MM.1S (cell line): Measurements from ENCODE around the gene TPCN2.

Experiments
- DNase-seq: peaks from one replicate; pipeline ENCODE4 v3.0.0-alpha.2; 2015
- H2AFZ ChIP-seq: fragments of 300-600 bp; sonication (generic); 2 replicates; pipeline ENCODE4 v1.6.0; 2016; ENCODE audit warnings: antibody characterized with exemption, low read length
- H3F3A ChIP-seq: fragments of 300-600 bp; sonication (generic); 2 replicates; pipeline ENCODE4 v1.6.1; 2016; ENCODE audit warnings: mild to moderate bottlenecking, antibody characterized with exemption, low read length, moderate library complexity, mixed read lengths; ENCODE audit not compliant: insufficient read depth
- H3K27ac ChIP-seq: fragments of 300-600 bp; sonication (generic); 2 replicates; pipeline ENCODE4 v1.5.1; 2016; ENCODE audit warnings: mild to moderate bottlenecking, low read length
- H3K27me3 ChIP-seq: fragments of 300-600 bp; sonication (generic); replicated peaks from 2 replicates; pipeline ENCODE4 v1.6.0; 2016; ENCODE audit warnings: low read length; ENCODE audit not compliant: insufficient read depth
- H3K36me3 ChIP-seq: fragments of 300-600 bp; sonication (generic); replicated peaks from 2 replicates; pipeline ENCODE4 v1.6.1; 2016; ENCODE audit warnings: mild to moderate bottlenecking, low read length, mixed read lengths; ENCODE audit not compliant: insufficient read depth
- H3K4me1 ChIP-seq: fragments of 300-600 bp; sonication (generic); 2 replicates; pipeline ENCODE4 v1.6.1; 2016; ENCODE audit warnings: low read length, mixed read lengths
- H3K4me2 ChIP-seq: fragments of 300-600 bp; sonication (generic); 2 replicates; pipeline ENCODE4 v1.6.0; 2016; ENCODE audit warnings: low read depth, low read length
- H3K4me3 ChIP-seq: fragments of 300-600 bp; sonication (generic); 2 replicates; pipeline ENCODE4 v1.5.1; 2016; ENCODE audit warnings: low read length, mixed read lengths
- H3K79me2 ChIP-seq: fragments of 300-600 bp; sonication (generic); 2 replicates; pipeline ENCODE4 v1.6.1; 2016; ENCODE audit warnings: mixed run types, low read length, mixed read lengths
- H3K9ac ChIP-seq: fragments of 300-600 bp; sonication (generic); 2 replicates; pipeline ENCODE4 v1.6.1; 2016; ENCODE audit warnings: low read length, mixed read lengths
- H3K9me2 ChIP-seq: fragments of 300-600 bp; sonication (generic); replicated peaks from 2 replicates; pipeline ENCODE4 v1.6.1; 2016; ENCODE audit warnings: mild to moderate bottlenecking, low read length, mixed read lengths; ENCODE audit not compliant: insufficient read depth
- H3K9me3 ChIP-seq: fragments of 300-600 bp; sonication (generic); replicated peaks from 2 replicates; pipeline ENCODE4 v1.6.1; 2016; ENCODE audit warnings: mild to moderate bottlenecking, low read length, mixed read lengths; ENCODE audit not compliant: insufficient read depth
- H4K20me1 ChIP-seq: fragments of 300-600 bp; sonication (generic); 2 replicates; pipeline ENCODE4 v1.6.1; 2016; ENCODE audit warnings: mild to moderate bottlenecking, low read length, moderate library complexity, mixed read lengths; ENCODE audit not compliant: insufficient read depth
- CTCF ChIP-seq: fragments of 300-600 bp; sonication (generic); IDR thresholded peaks from 2 replicates; pipeline ENCODE4 v1.5.1; 2016; ENCODE audit warnings: antibody characterized with exemption, low read length, mixed read lengths
- EZH2 ChIP-seq: fragments of 300-600 bp; sonication (generic); optimal IDR thresholded peaks from 2 replicates; pipeline ENCODE3; 2017; ENCODE audit warnings: low read depth, mild to moderate bottlenecking, antibody characterized with exemption, low read length, mixed read lengths
- EZH2phosphoT487 ChIP-seq: fragments of 300-600 bp; sonication (generic); IDR thresholded peaks from 2 replicates; pipeline ENCODE4 v1.6.1; 2018; ENCODE audit warnings: antibody characterized with exemption, low read length

TPCN2 gene

GRCh38 chr11:69178819-69179482, 130.2 kb downstream of the TPCN2 start:
- H4K20me1 ChIP-seq = no peaks in the 10 kb centered on the region
- no peak overlapping the region for H2AFZ ChIP-seq
- H3K4me1 ChIP-seq = no peaks in the 10 kb centered on the region
- TF ChIP-seq EZH2phosphoT487 (no peak), CTCF (no peak), EZH2 (no peak)
- no peak overlapping the region for H3K4me3 ChIP-seq
- no peaks in the 10 kb centered on the region for H3F3A ChIP-seq
- H3K9me2 ChIP-seq = no peaks in the 10 kb centered on the region
- H3K27ac ChIP-seq = no peak overlapping the region
- H3K79me2 ChIP-seq = no peaks in the 10 kb centered on the region
- no peaks in the 10 kb centered on the region for H3K36me3 ChIP-seq
- DNase-seq = no peak
- no peaks in the 10 kb centered on the region for H3K9me3 ChIP-seq
- H3K4me2 ChIP-seq = no peak overlapping the region
- peaks cover 29% of the 10 kb centered on the region for H3K27me3 ChIP-seq
- no peak overlapping the region for H3K9ac ChIP-seq

- Histone ChIP-seq H3K27me3 (peaks cover 29% of the 10 kb centered on the region), H3K9me2 (no peaks in the 10 kb centered on the region), H3K4me3 (no peak overlapping the region), H2AFZ (no peak overlapping the region), H4K20me1 (no peaks in the 10 kb centered on the region), H3K4me2 (no peak overlapping the region), H3K9me3 (no peaks in the 10 kb centered on the region), H3F3A (no peaks in the 10 kb centered on the region), H3K36me3 (no peaks in the 10 kb centered on the region), H3K4me1 (no peaks in the 10 kb centered on the region), H3K27ac (no peak overlapping the region), H3K9ac (no peak overlapping the region), H3K79me2 (no peaks in the 10 kb centered on the region)
- TF ChIP-seq EZH2phosphoT487 (no peak), CTCF (no peak), EZH2 (no peak)
- DNase-seq = no peak
Measured at GRCh38 chr11:69180226-69180625, 131.5 kb downstream of the TPCN2 start.

- no peak overlapping the region for H3K9ac ChIP-seq
- TF ChIP-seq EZH2 = no peak
- no peak for TF ChIP-seq EZH2phosphoT487
- no peak for TF ChIP-seq CTCF
- H3F3A ChIP-seq = no peaks in the 10 kb centered on the region
- H3K4me2 ChIP-seq = no peak overlapping the region
- H3K27me3 ChIP-seq = peaks cover 29% of the 10 kb centered on the region
- no peaks in the 10 kb centered on the region for H4K20me1 ChIP-seq
- no peaks in the 10 kb centered on the region for H3K9me3 ChIP-seq
- H3K4me3 ChIP-seq = no peak overlapping the region
- no peak for DNase-seq
- no peaks in the 10 kb centered on the region for H3K4me1 ChIP-seq
- H3K27ac ChIP-seq = no peak overlapping the region
- no peak overlapping the region for H2AFZ ChIP-seq
- H3K36me3 ChIP-seq = no peaks in the 10 kb centered on the region
- H3K9me2 ChIP-seq = no peaks in the 10 kb centered on the region
- no peaks in the 10 kb centered on the region for H3K79me2 ChIP-seq
Measured at GRCh38 chr11:69180726-69181125, 132.0 kb downstream of the TPCN2 start.
